Measurements from ENCODE around the gene TPTE.
"Not testable (repeated sequence)": the region's sequence is repeated elsewhere in the genome, so short reads cannot be mapped to it uniquely, and the experiment has no call there.

DNA sequence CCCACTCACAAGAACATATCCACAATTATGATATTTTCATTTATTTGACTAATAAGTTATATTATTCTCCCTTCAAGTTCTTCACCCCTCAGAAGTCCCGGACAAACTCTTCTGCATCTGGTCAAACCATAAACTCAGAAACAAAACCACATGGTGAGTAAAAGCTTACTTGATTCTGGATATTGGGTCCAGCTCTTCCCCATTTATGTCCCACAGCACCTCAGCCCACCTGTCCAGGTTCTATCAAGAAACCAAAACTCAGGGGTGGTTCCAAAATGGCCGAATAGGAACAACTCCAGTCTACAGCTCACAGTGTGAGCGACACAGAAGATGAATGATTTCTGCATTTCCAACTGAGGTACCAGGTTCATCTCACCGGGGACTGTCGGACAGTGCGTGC is 109.4 kb downstream of the TPTE start:
- TF ChIP-seq, protein P1, sequence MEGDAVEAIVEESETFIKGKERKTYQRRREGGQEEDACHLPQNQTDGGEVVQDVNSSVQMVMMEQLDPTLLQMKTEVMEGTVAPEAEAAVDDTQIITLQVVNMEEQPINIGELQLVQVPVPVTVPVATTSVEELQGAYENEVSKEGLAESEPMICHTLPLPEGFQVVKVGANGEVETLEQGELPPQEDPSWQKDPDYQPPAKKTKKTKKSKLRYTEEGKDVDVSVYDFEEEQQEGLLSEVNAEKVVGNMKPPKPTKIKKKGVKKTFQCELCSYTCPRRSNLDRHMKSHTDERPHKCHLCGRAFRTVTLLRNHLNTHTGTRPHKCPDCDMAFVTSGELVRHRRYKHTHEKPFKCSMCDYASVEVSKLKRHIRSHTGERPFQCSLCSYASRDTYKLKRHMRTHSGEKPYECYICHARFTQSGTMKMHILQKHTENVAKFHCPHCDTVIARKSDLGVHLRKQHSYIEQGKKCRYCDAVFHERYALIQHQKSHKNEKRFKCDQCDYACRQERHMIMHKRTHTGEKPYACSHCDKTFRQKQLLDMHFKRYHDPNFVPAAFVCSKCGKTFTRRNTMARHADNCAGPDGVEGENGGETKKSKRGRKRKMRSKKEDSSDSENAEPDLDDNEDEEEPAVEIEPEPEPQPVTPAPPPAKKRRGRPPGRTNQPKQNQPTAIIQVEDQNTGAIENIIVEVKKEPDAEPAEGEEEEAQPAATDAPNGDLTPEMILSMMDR (IDR thresholded peaks at IDR 0.05) = not testable (repeated sequence)
- not testable (repeated sequence) for TF ChIP-seq EZH2 (IDR thresholded peaks at IDR 0.05; ENCODE audit: borderline replicate concordance, insufficient read depth, low read depth, low read length, poor library complexity, severe bottlenecking)
